B cell (primary cell): Measurements from ENCODE around the gene ABTB2. TPM values are rescaled to one million over a fixed set of nuclear protein-coding genes. Genes with fewer than 3 reads are reported as not detected.

Source experiments
- ATAC-seq: fragments of 200-7000 bp; cut with Tn5 transposase; one replicate; pipeline ENCODE4 v1.10.0; 2021; ENCODE audit warnings: low read depth, mild to moderate bottlenecking, moderate number of reproducible peaks, moderate library complexity
- CTCF ChIA-PET: fragments of 350-600 bp; sonication (Branson Sonifier 250); formaldehyde crosslinking; loops from one replicate; lab custom pipeline; 2021; ENCODE audit warnings: antibody characterized with exemption, inconsistent platforms; lab: Charles Lee
- POLR2A ChIA-PET: fragments of 350-600 bp; sonication (Branson Sonifier 250); formaldehyde crosslinking; loops from one replicate; lab custom pipeline; 2021; ENCODE audit warnings: antibody characterized with exemption; lab: Charles Lee
- DNase-seq: peaks from one replicate; pipeline ENCODE4 v3.0.0; 2013
- H2AFZ ChIP-seq: 2 replicates; pipeline ENCODE4 v1.6.1; 2012; ENCODE audit warnings: mild to moderate bottlenecking, low read depth, low read length; ENCODE audit not compliant: insufficient read depth, poor library complexity, severe bottlenecking
- H3K27ac ChIP-seq, 2 donors: 1 replicate in 1 of 2; 2 replicates in 1 of 2; pipeline ENCODE4 v1.5.1; 2012 to 2013; ENCODE audit warnings: low read length in 2 of 2, mild to moderate bottlenecking in 2 of 2, moderate library complexity in 1 of 2
- H3K27me3 ChIP-seq, 4 experiments: fragments of 200-600 bp in 1 of 4; sonication (generic) in 1 of 4; replicated peaks in 1 of 4; 1 replicate in 2 of 4; 2 replicates in 2 of 4; pipeline versions ENCODE4 v1.6.1 to v1.7.0; 2013 to 2016; ENCODE audit warnings: low read length in 3 of 4, mild to moderate bottlenecking in 2 of 4, mixed read lengths in 1 of 4, moderate library complexity in 1 of 4; ENCODE audit not compliant: insufficient read depth in 4 of 4, control insufficient read depth in 3 of 4; ENCODE audit errors: control extremely low read depth in 1 of 4
- H3K36me3 ChIP-seq, 2 experiments: replicated peaks in 1 of 2; 1 replicate in 1 of 2; 2 replicates in 1 of 2; pipeline versions ENCODE4 v1.6.1 to v1.7.1; 2013; ENCODE audit warnings: low read length in 1 of 2; ENCODE audit not compliant: insufficient read depth in 2 of 2, control insufficient read depth in 1 of 2; ENCODE audit errors: control extremely low read depth in 1 of 2, extremely low read depth in 1 of 2
- H3K4me1 ChIP-seq, 2 donors: fragments of 200-600 bp in 1 of 2; sonication (generic) in 1 of 2; 1 replicate in 1 of 2; 2 replicates in 1 of 2; pipeline versions ENCODE4 v1.5.1 to v1.6.1; 2013 to 2017; ENCODE audit warnings: low read length in 2 of 2; ENCODE audit not compliant: control insufficient read depth in 2 of 2, insufficient read depth in 2 of 2
- H3K4me2 ChIP-seq: replicated peaks from 2 replicates; pipeline ENCODE3; 2012; ENCODE audit warnings: mild to moderate bottlenecking, low read depth, low read length; ENCODE audit not compliant: poor library complexity, severe bottlenecking
- H3K4me3 ChIP-seq, 5 experiments: fragments of 200-600 bp in 1 of 5; sonication (generic) in 1 of 5; 1 replicate in 3 of 5; 2 replicates in 2 of 5; pipeline versions ENCODE4 v1.5.1 to v1.7.0; 2011 to 2016; ENCODE audit warnings: low read length in 4 of 5, mild to moderate bottlenecking in 4 of 5, low read depth in 2 of 5, control low read depth in 1 of 5, moderate library complexity in 1 of 5; ENCODE audit not compliant: insufficient read depth in 1 of 5; ENCODE audit errors: control extremely low read depth in 1 of 5, extremely low read depth in 1 of 5
- H3K79me2 ChIP-seq: fragments of 200-600 bp; sonication (generic); one replicate; pipeline ENCODE4 v1.6.0; 2016; ENCODE audit warnings: low read length; ENCODE audit not compliant: control insufficient read depth, insufficient read depth
- H3K9ac ChIP-seq: fragments of 200-600 bp; sonication (generic); 2 replicates; pipeline ENCODE4 v1.6.1; 2017; ENCODE audit warnings: mild to moderate bottlenecking, low read length, moderate library complexity
- H3K9me3 ChIP-seq, 3 donors: one replicate each; pipeline versions ENCODE4 v1.6.1 to v1.7.1; 2013; ENCODE audit warnings: low read length in 2 of 3; ENCODE audit not compliant: control insufficient read depth in 2 of 3, insufficient read depth in 1 of 3; ENCODE audit errors: control extremely low read depth in 1 of 3
- H4K20me1 ChIP-seq: 2 replicates; pipeline ENCODE4 v1.6.0; 2012; ENCODE audit warnings: mild to moderate bottlenecking, low read length; ENCODE audit not compliant: insufficient read depth, control insufficient read depth, poor library complexity, severe bottlenecking
- H3K27ac Mint-ChIP-seq: one replicate; pipeline ENCODE4 v1.8.0; 2021; ENCODE audit warnings: mixed read lengths
- H3K27me3 Mint-ChIP-seq: one replicate; pipeline ENCODE4 v1.8.0; 2021; ENCODE audit warnings: mixed read lengths
- H3K4me1 Mint-ChIP-seq: one replicate; pipeline ENCODE4 v1.8.0; 2021; ENCODE audit warnings: mixed read lengths
- H3K4me3 Mint-ChIP-seq: one replicate; pipeline ENCODE4 v1.8.0; 2021; ENCODE audit warnings: mixed read lengths
- H3K9me3 Mint-ChIP-seq: one replicate; pipeline ENCODE4 v1.8.0; 2022; ENCODE audit warnings: mixed read lengths; ENCODE audit not compliant: insufficient read depth
- EZH2 ChIP-seq: IDR thresholded peaks from 2 replicates; pipeline ENCODE4 v1.6.1; 2012; ENCODE audit warnings: borderline replicate concordance, low read depth, mild to moderate bottlenecking, moderate library complexity, low read length; ENCODE audit not compliant: insufficient read depth, poor library complexity, severe bottlenecking
- WGBS: methylation state at CpG from one replicate; pipeline ENCODE4 v1.1.5; 2013; ENCODE audit warnings: missing lambda C conversion rate; ENCODE audit not compliant: insufficient coverage; 5-methylcytosine and 5-hydroxymethylcytosine counted together
- intact Hi-C: fragments of 100-400 bp; cut with micrococcal nuclease; formaldehyde crosslinking; loops from one replicate; pipeline ENCODE4 v1.10.0; 2022
- polyA plus RNA-seq: library from polyadenylated mRNA; depleted of rRNA; stranded (reverse); fragments of >200 nt; gene quantifications from 2 replicates; pipeline ENCODE4 v1.2.3, GENCODE V29; 2012
- total RNA-seq, 2 donors: library from RNA; stranded (reverse); fragments of 120-200 nt in 1 of 2; gene quantifications; 1 replicate in 1 of 2; 2 replicates in 1 of 2; pipeline versions ENCODE4 v1.2.3 to v1.2.4, GENCODE V29; 2013 to 2022
- TF ChIP-seq, protein P1 (sequence below): fragments of 200-600 bp; IDR thresholded peaks from one replicate; pipeline ENCODE4 v1.8.0; 2022; ENCODE audit warnings: antibody characterized with exemption, mild to moderate bottlenecking

The ABTB2 gene
- total and polyA plus RNA-seq, 2 donors (not counting 1 experiment from before 2014, with no cell fraction given): 0.30 to 5.9 TPM

DNA sequence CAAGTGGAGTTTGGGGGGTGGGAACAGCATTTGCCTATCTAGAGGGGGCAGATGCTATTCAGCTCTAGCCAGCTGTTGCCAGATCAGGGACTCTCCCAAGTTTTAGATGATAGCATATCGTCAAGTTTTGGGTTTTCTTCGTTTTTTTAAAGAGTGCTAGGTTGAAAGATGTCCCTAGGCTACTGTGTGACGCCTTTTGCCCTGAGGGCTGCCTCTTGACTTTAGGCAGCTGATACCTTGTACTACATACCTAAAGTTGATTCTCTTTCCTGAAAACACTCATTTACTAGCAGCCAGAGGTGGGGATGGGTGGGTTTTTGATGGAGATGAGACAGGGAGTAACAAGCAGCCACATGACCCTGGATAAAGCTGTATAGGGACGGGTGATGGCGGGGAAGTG is 87.1 kb downstream of the ABTB2 start:
- Histone ChIP-seq H3K9ac (no peak overlapping the region), H3K27ac (no peak overlapping the region), H4K20me1 (no peaks in the 10 kb centered on the region), H3K27me3 (no peaks in the 10 kb centered on the region), H3K36me3 (no peaks in the 10 kb centered on the region), H3K4me3 (no peak overlapping the region), H3K9me3 (no peaks in the 10 kb centered on the region), H3K4me2 (no peak overlapping the region), H2AFZ (no peak overlapping the region), H3K4me1 (no peaks in the 10 kb centered on the region), H3K79me2 (no peaks in the 10 kb centered on the region)
- Mint-ChIP-seq H3K27ac (no peak overlapping the region), H3K4me3 (no peak overlapping the region), H3K9me3 (no peaks in the 10 kb centered on the region), H3K27me3 (no peaks in the 10 kb centered on the region), H3K4me1 (peaks cover 2% of the 10 kb centered on the region)
- no peak for ATAC-seq
- ChIA-PET POLR2A (no interaction called here), CTCF (no interaction called here)
- TF ChIP-seq, protein P1, sequence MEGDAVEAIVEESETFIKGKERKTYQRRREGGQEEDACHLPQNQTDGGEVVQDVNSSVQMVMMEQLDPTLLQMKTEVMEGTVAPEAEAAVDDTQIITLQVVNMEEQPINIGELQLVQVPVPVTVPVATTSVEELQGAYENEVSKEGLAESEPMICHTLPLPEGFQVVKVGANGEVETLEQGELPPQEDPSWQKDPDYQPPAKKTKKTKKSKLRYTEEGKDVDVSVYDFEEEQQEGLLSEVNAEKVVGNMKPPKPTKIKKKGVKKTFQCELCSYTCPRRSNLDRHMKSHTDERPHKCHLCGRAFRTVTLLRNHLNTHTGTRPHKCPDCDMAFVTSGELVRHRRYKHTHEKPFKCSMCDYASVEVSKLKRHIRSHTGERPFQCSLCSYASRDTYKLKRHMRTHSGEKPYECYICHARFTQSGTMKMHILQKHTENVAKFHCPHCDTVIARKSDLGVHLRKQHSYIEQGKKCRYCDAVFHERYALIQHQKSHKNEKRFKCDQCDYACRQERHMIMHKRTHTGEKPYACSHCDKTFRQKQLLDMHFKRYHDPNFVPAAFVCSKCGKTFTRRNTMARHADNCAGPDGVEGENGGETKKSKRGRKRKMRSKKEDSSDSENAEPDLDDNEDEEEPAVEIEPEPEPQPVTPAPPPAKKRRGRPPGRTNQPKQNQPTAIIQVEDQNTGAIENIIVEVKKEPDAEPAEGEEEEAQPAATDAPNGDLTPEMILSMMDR: no peak
- TF ChIP-seq EZH2: no peak
- intact Hi-C loops: no loop called here
- 79% methylated on average over 2 of the region's 5 CpGs for WGBS
- DNase-seq: no peak

DNA sequence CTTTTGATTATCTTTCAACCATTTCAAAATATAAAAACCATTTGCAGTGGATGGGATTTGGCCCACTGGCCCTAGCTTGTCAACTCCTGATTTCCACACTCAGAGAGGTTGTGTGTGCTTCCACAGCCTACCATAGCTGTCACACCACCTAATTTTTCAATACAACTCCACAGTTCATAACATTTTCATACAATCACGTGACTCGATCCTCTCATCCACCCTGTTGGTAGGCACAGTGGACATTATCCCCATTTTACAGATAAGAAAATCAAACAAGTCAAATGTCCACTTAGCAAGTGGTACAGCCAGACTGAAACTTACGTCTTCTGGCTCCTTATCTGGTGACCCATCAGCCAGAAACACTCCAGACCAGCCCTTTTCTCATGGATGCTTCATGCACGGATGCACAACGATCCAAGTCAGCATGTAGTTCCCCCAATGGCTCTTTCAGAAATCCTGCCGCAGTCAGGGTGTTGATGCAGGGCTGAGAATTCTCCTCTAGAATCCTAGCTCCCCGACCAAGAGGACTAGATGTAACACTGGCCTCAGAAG is 88.0 kb downstream of the ABTB2 start:
- Histone ChIP-seq H2AFZ (no peak overlapping the region), H3K9ac (no peak overlapping the region), H3K4me1 (no peaks in the 10 kb centered on the region), H3K9me3 (no peaks in the 10 kb centered on the region), H3K79me2 (no peaks in the 10 kb centered on the region), H3K36me3 (no peaks in the 10 kb centered on the region), H3K4me3 (no peak overlapping the region), H4K20me1 (no peaks in the 10 kb centered on the region), H3K27ac (no peak overlapping the region), H3K4me2 (no peak overlapping the region), H3K27me3 (no peaks in the 10 kb centered on the region)
- intact Hi-C loops: no loop called here
- Mint-ChIP-seq H3K27me3 (no peaks in the 10 kb centered on the region), H3K27ac (no peak overlapping the region), H3K4me1 (peaks cover 2% of the 10 kb centered on the region), H3K9me3 (no peaks in the 10 kb centered on the region), H3K4me3 (no peak overlapping the region)
- TF ChIP-seq, protein P1: no peak
- TF ChIP-seq EZH2: no peak
- ChIA-PET CTCF (interaction anchor here (1.3 kb wide), 1 partner anchor 81 kb away, joined by 3 read pairs; no protein-coding TSS in a partner anchor), POLR2A (no interaction called here)
- WGBS: 98% methylated on average over 4 of the region's 7 CpGs
- DNase-seq (no peak), ATAC-seq (no peak)
